ENCODE measurements around the gene RNF213. TPM values are rescaled to one million over a fixed set of nuclear protein-coding genes. Genes with fewer than 3 reads are reported as not detected.

Gene RNF213
- total RNA-seq, 1 experiment from 2014 or later, result 44.5 TPM

DNA sequence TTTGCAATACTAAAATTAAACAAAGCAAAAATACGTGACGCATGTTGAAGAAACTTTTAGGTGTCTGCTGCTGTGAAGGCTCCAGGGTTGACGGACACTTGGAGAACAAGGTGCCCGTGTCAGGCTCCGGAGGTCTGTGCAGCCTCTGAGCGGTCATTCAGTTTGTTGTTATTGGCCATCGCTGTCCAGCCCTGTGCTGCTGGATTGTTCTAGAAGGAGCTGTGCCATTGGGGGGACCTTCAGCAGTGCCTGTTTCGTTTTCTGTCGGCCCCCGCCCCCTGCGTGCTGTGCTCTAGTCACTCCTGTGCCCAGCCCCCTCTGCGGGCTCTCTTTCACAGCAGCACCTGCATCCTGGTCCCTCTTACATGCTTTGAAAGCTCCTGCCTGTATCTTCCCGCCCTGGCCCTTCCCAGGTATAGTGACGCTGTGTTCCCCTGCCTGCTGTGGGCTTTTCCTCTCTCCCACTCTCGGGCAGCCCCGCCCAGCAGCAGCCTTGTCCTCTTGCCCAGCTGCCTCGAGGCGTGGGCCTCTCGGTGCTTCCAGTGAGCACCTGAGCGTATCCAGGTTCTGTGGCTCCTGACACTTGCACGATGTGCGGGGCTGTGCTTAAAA, 50.7 kb downstream of the RNF213 start:
- BruUV-seq (replicated peaks), result no TSS peak
- intact Hi-C loops (cut with micrococcal nuclease), result no loop called here
- H3K36me3 ChIP-seq (ENCODE audit: control insufficient read depth in 1 of 2, insufficient read depth in 2 of 2, low read length in 2 of 2), result peaks cover 2 to 4% of the 10 kb centered on the region in 2 experiments; a peak in 2 of 4 replicates
- no peak overlapping the region for H3K27ac ChIP-seq (ENCODE audit: low read depth, low read length)
- no peak for TF ChIP-seq EZH2 (IDR thresholded peaks at IDR 0.05)
- TF ChIP-seq, protein P1, sequence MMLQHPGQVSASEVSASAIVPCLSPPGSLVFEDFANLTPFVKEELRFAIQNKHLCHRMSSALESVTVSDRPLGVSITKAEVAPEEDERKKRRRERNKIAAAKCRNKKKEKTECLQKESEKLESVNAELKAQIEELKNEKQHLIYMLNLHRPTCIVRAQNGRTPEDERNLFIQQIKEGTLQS (IDR thresholded peaks at IDR 0.05), result no peak
- no peak for TF ChIP-seq ZFX (IDR thresholded peaks at IDR 0.05)
- TF ChIP-seq JUND (IDR thresholded peaks at IDR 0.05), result no peak
- no peak for TF ChIP-seq CEBPB (IDR thresholded peaks at IDR 0.05; ENCODE audit: low read depth)
- TF ChIP-seq, protein P2, sequence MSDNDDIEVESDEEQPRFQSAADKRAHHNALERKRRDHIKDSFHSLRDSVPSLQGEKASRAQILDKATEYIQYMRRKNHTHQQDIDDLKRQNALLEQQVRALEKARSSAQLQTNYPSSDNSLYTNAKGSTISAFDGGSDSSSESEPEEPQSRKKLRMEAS (IDR thresholded peaks at IDR 0.05), result no peak
- no peak for TF ChIP-seq EZH2phosphoT487 (IDR thresholded peaks at IDR 0.05; ENCODE audit: borderline replicate concordance)
- TF ChIP-seq RAD21 (IDR thresholded peaks at IDR 0.05; ENCODE audit: low read depth), result no peak
- H3K27me3 ChIP-seq (ENCODE audit: insufficient read depth, low read length), result no peaks in the 10 kb centered on the region
- POLR2A ChIA-PET, result no interaction called here
- H3K9me2 ChIP-seq (ENCODE audit: insufficient read depth), result no peaks in the 10 kb centered on the region
- H3K4me3 ChIP-seq (replicated peaks in 1 of 2; ENCODE audit: low read depth in 1 of 2, low read length in 2 of 2), result no peak overlapping the region
- RAD21 ChIA-PET (ENCODE audit: low non-redundant PET in 1 of 2, low total read pairs in 2 of 2, uncharacterized antibody in 2 of 2, unreplicated experiment in 2 of 2), result no interaction called here
- no peak overlapping the region for H3K9ac ChIP-seq (ENCODE audit: low read length)
- ATAC-seq (no peak), DNase-seq (ENCODE audit: low read depth, low spot score) (no peak)
- H3K4me2 ChIP-seq (ENCODE audit: low read length), result no peak overlapping the region
- H3K79me2 ChIP-seq (ENCODE audit: insufficient read depth, low read length), result no peaks in the 10 kb centered on the region
- no peaks in the 10 kb centered on the region for H3K9me3 ChIP-seq (ENCODE audit: control insufficient read depth in 1 of 2, insufficient read depth in 1 of 2, low read depth in 1 of 2, low read length in 2 of 2)
- CTCF ChIA-PET, result no interaction called here
- H4K20me1 ChIP-seq (ENCODE audit: insufficient read depth), result no peaks in the 10 kb centered on the region
- no peaks in the 10 kb centered on the region for H3K4me1 ChIP-seq (ENCODE audit: control insufficient read depth in 1 of 2, insufficient read depth in 2 of 2, low read length in 2 of 2)
- H2AFZ ChIP-seq (ENCODE audit: low read depth, low read length, poor library complexity, severe bottlenecking), result no peak overlapping the region

DNA sequence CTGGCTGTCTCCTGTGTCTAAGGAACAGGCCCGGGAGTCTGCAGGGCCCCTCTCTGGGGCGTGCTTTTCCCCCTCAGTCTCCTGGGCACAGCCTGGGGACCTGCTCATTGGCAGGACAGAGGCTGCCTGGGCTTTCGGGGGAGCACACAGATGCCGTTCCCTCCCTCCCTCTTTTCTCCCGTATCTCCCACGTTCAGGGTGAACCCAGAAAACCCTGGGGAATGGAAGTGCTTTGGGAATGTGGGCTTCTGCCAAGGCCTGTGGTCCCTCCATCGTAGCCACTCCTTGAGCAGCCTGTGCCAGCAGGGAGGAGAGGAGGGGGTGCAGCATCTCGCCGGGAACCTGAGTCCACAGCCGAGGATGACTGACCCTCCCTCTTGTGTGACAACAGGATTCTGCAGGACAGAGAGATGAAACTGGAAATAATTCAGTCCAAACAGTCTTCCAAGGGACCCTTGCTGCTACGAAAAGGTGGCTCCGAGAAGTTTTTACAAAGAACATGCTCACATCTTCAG, 52.0 kb downstream of the RNF213 start:
- Histone ChIP-seq H3K27ac (ENCODE audit: low read depth, low read length) (no peak overlapping the region), H2AFZ (ENCODE audit: low read depth, low read length, poor library complexity, severe bottlenecking) (no peak overlapping the region), H3K27me3 (ENCODE audit: insufficient read depth, low read length) (no peaks in the 10 kb centered on the region), H3K4me3 (replicated peaks in 1 of 2; ENCODE audit: low read depth in 1 of 2, low read length in 2 of 2) (no peak overlapping the region), H3K9me2 (ENCODE audit: insufficient read depth) (no peaks in the 10 kb centered on the region), H3K4me1 (ENCODE audit: control insufficient read depth in 1 of 2, insufficient read depth in 2 of 2, low read length in 2 of 2) (no peaks in the 10 kb centered on the region), H3K9me3 (ENCODE audit: control insufficient read depth in 1 of 2, insufficient read depth in 1 of 2, low read depth in 1 of 2, low read length in 2 of 2) (no peaks in the 10 kb centered on the region), H3K36me3 (ENCODE audit: control insufficient read depth in 1 of 2, insufficient read depth in 2 of 2, low read length in 2 of 2) (no peaks in the 10 kb centered on the region; a peak in 1 of 4 replicates), H3K9ac (ENCODE audit: low read length) (no peak overlapping the region), H4K20me1 (ENCODE audit: insufficient read depth) (no peaks in the 10 kb centered on the region), H3K79me2 (ENCODE audit: insufficient read depth, low read length) (no peaks in the 10 kb centered on the region), H3K4me2 (ENCODE audit: low read length) (no peak overlapping the region)
- ChIA-PET CTCF (no interaction called here), RAD21 (ENCODE audit: low non-redundant PET in 1 of 2, low total read pairs in 2 of 2, uncharacterized antibody in 2 of 2, unreplicated experiment in 2 of 2) (no interaction called here), POLR2A (no interaction called here)
- ATAC-seq (no peak), DNase-seq (ENCODE audit: low read depth, low spot score) (no peak)
- BruUV-seq (replicated peaks), result no TSS peak
- intact Hi-C loops (cut with micrococcal nuclease), result no loop called here
- TF ChIP-seq, protein P2 (IDR thresholded peaks at IDR 0.05), result no peak
- TF ChIP-seq FOSL1 (IDR thresholded peaks at IDR 0.05; ENCODE audit: low read depth), result no peak
- no peak for TF ChIP-seq CEBPB (IDR thresholded peaks at IDR 0.05; ENCODE audit: low read depth)
- no peak for TF ChIP-seq EZH2phosphoT487 (IDR thresholded peaks at IDR 0.05; ENCODE audit: borderline replicate concordance)
- TF ChIP-seq CBX3 (IDR thresholded peaks at IDR 0.05; ENCODE audit: low read depth), result no peak
- TF ChIP-seq SRF (IDR thresholded peaks at IDR 0.05; ENCODE audit: low read depth), result no peak
- TF ChIP-seq, protein P3, sequence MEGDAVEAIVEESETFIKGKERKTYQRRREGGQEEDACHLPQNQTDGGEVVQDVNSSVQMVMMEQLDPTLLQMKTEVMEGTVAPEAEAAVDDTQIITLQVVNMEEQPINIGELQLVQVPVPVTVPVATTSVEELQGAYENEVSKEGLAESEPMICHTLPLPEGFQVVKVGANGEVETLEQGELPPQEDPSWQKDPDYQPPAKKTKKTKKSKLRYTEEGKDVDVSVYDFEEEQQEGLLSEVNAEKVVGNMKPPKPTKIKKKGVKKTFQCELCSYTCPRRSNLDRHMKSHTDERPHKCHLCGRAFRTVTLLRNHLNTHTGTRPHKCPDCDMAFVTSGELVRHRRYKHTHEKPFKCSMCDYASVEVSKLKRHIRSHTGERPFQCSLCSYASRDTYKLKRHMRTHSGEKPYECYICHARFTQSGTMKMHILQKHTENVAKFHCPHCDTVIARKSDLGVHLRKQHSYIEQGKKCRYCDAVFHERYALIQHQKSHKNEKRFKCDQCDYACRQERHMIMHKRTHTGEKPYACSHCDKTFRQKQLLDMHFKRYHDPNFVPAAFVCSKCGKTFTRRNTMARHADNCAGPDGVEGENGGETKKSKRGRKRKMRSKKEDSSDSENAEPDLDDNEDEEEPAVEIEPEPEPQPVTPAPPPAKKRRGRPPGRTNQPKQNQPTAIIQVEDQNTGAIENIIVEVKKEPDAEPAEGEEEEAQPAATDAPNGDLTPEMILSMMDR (IDR thresholded peaks at IDR 0.05 in 2 of 3, conservative IDR thresholded peaks at IDR 0.05 in 1 of 3; ENCODE audit: borderline replicate concordance in 1 of 3, insufficient read depth in 1 of 3, low read depth in 2 of 3, low read length in 2 of 3), result no peak
- TF ChIP-seq RAD21 (IDR thresholded peaks at IDR 0.05; ENCODE audit: low read depth), result no peak
- TF ChIP-seq, protein P4, sequence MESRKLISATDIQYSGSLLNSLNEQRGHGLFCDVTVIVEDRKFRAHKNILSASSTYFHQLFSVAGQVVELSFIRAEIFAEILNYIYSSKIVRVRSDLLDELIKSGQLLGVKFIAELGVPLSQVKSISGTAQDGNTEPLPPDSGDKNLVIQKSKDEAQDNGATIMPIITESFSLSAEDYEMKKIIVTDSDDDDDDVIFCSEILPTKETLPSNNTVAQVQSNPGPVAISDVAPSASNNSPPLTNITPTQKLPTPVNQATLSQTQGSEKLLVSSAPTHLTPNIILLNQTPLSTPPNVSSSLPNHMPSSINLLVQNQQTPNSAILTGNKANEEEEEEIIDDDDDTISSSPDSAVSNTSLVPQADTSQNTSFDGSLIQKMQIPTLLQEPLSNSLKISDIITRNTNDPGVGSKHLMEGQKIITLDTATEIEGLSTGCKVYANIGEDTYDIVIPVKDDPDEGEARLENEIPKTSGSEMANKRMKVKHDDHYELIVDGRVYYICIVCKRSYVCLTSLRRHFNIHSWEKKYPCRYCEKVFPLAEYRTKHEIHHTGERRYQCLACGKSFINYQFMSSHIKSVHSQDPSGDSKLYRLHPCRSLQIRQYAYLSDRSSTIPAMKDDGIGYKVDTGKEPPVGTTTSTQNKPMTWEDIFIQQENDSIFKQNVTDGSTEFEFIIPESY (IDR thresholded peaks at IDR 0.05; ENCODE audit: extremely low read depth, insufficient replicate concordance, low read length), result no peak
- TF ChIP-seq, protein P1 (IDR thresholded peaks at IDR 0.05), result no peak
- TF ChIP-seq YY1 (IDR thresholded peaks at IDR 0.05; ENCODE audit: extremely low read depth, insufficient replicate concordance, low read depth, low read length), result no peak
- no peak for TF ChIP-seq EZH2 (IDR thresholded peaks at IDR 0.05)
- no peak for TF ChIP-seq JUND (IDR thresholded peaks at IDR 0.05)
